DOHH2 (cell line): ENCODE measurements around the gene CARMIL1.

ENCODE experiments used
- H3F3A ChIP-seq: fragments of 200-600 bp; sonication (generic), shearing (Covaris generic); 2 replicates; pipeline ENCODE4 v1.6.0; 2016; ENCODE audit warnings: antibody characterized with exemption, mild to moderate bottlenecking; ENCODE audit not compliant: control insufficient read depth, insufficient read depth
- H3K27ac ChIP-seq: fragments of 200-600 bp; sonication (generic); 2 replicates; pipeline ENCODE4 v1.5.1; 2014; ENCODE audit warnings: low read depth, mild to moderate bottlenecking, low read length, moderate library complexity
- H3K27me3 ChIP-seq: fragments of 200-600 bp; sonication (generic); 2 replicates; pipeline ENCODE4 v1.6.1; 2014; ENCODE audit warnings: mild to moderate bottlenecking, low read length, mixed read lengths; ENCODE audit not compliant: control insufficient read depth
- H3K36me3 ChIP-seq: fragments of 200-600 bp; sonication (generic); 2 replicates; pipeline ENCODE4 v1.6.1; 2014; ENCODE audit warnings: mild to moderate bottlenecking, low read length, moderate library complexity, mixed read lengths; ENCODE audit not compliant: control insufficient read depth
- H3K4me1 ChIP-seq: fragments of 200-600 bp; sonication (generic); 2 replicates; pipeline ENCODE4 v1.6.1; 2014; ENCODE audit warnings: mild to moderate bottlenecking, low read length, mixed read lengths; ENCODE audit not compliant: control insufficient read depth
- H3K4me2 ChIP-seq: fragments of 200-600 bp; sonication (generic); 2 replicates; pipeline ENCODE4 v1.6.0; 2014; ENCODE audit warnings: mild to moderate bottlenecking, low read length, moderate library complexity
- H3K4me3 ChIP-seq: fragments of 200-600 bp; sonication (generic); 2 replicates; pipeline ENCODE4 v1.5.1; 2014; ENCODE audit warnings: mild to moderate bottlenecking, low read length, mixed read lengths
- H3K79me2 ChIP-seq: fragments of 200-600 bp; sonication (generic); 2 replicates; pipeline ENCODE4 v1.6.1; 2014; ENCODE audit warnings: mild to moderate bottlenecking, low read length, mixed read lengths; ENCODE audit not compliant: control insufficient read depth
- H3K9me2 ChIP-seq: fragments of 200-600 bp; sonication (generic); replicated peaks from 2 replicates; pipeline ENCODE4 v1.6.1; 2014; ENCODE audit warnings: mild to moderate bottlenecking, low read length, mixed read lengths; ENCODE audit not compliant: control insufficient read depth
- H3K9me3 ChIP-seq: fragments of 200-600 bp; sonication (generic); 2 replicates; pipeline ENCODE4 v1.6.1; 2014; ENCODE audit warnings: antibody characterized with exemption, low read length, mixed read lengths; ENCODE audit not compliant: control insufficient read depth, insufficient read depth
- H4K20me1 ChIP-seq: fragments of 200-600 bp; sonication (generic); 2 replicates; pipeline ENCODE4 v1.6.0; 2014; ENCODE audit warnings: low read depth, mild to moderate bottlenecking, antibody characterized with exemption, low read length, moderate library complexity; ENCODE audit not compliant: control insufficient read depth, insufficient read depth
- EZH2phosphoT487 ChIP-seq: fragments of 200-600 bp; sonication (generic); IDR thresholded peaks from 2 replicates; pipeline ENCODE4 v1.6.1; 2017; ENCODE audit warnings: borderline replicate concordance, mild to moderate bottlenecking, antibody characterized with exemption, low read length, moderate library complexity, mixed read lengths
- TF ChIP-seq, protein P1 (sequence below): fragments of 200-600 bp; sonication (generic); IDR thresholded peaks from one replicate; pipeline ENCODE4 v1.5.1; 2014; ENCODE audit warnings: antibody characterized with exemption, mild to moderate bottlenecking, low read depth, low read length; ENCODE audit not compliant: poor library complexity, severe bottlenecking

Gene CARMIL1

DNA sequence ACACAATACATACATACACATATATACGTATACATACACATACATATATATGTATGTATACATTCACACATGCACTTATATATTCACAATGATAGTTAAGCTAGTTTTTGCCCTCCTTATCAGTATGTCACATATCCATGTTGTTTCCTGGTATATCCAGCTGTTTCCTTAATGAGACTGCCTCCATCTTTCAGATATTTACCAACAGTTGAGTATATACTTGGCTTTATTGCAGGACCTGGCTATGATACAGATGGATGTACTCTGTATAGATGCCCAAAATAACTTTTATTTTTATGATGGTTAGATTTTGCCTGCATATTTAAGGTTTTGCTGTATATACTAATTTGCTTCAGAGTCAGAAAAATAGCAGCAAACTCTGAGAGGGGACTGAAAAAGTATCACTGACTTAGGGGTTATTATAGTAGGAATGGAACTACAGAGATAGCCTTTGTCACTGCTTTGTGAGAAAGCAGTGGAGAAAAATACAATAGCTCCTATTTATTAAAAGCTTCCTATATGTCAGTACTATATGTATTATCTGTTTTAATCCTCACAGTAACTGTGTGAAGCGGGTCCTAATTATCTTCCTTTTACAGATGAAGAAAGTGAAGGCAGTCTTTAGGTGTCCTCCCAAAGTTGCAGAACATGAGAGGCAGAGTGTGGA lies 35.5 kb downstream of the CARMIL1 start:
- Histone ChIP-seq H3K36me3 (no peaks in the 10 kb centered on the region), H3K4me2 (no peak overlapping the region), H3F3A (no peaks in the 10 kb centered on the region), H4K20me1 (peaks cover 6% of the 10 kb centered on the region; the same call in 1 of the 2 replicates), H3K27me3 (no peaks in the 10 kb centered on the region), H3K79me2 (peaks cover 19% of the 10 kb centered on the region), H3K9me3 (no peaks in the 10 kb centered on the region), H3K4me3 (no peak overlapping the region), H3K9me2 (no peaks in the 10 kb centered on the region), H3K27ac (no peak overlapping the region), H3K4me1 (peaks cover 22% of the 10 kb centered on the region)
- TF ChIP-seq, protein P1, sequence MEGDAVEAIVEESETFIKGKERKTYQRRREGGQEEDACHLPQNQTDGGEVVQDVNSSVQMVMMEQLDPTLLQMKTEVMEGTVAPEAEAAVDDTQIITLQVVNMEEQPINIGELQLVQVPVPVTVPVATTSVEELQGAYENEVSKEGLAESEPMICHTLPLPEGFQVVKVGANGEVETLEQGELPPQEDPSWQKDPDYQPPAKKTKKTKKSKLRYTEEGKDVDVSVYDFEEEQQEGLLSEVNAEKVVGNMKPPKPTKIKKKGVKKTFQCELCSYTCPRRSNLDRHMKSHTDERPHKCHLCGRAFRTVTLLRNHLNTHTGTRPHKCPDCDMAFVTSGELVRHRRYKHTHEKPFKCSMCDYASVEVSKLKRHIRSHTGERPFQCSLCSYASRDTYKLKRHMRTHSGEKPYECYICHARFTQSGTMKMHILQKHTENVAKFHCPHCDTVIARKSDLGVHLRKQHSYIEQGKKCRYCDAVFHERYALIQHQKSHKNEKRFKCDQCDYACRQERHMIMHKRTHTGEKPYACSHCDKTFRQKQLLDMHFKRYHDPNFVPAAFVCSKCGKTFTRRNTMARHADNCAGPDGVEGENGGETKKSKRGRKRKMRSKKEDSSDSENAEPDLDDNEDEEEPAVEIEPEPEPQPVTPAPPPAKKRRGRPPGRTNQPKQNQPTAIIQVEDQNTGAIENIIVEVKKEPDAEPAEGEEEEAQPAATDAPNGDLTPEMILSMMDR, result no peak
- no peak for TF ChIP-seq EZH2phosphoT487

DNA sequence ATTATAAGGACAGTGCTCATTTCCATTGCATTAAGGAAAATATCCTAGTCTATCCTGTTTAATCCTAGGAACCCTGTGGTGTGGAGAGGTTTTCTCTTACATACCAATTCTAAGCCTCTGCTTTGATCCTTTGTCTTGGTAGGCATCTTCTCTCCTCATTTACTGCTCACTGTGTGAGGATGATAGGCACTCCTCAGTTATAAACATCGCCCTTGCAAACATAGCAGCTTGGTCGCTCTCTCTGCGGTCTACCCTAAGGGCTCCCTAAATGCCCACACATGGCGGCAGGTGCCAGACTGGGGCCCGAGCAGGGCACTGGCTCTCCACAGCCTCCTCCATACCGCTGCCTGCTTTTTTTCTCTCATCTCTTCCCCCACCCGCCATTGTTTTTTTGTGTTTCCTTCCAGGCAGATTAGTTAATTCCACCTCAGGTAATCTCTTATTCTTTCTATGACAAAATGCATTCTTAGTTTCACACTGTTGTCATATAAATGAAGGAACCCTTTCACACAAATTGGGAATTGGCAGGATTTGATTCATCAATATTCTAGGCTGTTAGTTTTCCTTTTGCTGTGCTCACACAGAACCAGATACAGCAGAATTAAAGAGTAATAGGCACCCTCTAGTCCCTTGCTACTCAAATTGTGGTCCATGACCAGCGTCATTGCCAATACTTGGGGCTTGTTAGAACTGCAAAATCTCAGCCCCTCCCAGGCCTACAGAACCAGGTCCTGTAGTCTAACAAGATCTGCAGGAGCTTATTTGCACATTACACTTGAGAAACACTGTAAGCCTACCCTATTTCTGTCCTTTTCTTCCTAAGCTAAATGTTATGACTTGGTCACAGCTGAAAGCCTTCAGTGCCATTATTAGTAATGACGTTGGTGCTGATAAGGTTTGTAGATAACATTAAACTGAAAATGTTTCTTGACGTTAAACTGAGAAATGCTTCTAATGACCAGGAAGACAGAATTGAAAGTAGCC lies 36.3 kb downstream of the CARMIL1 start:
- Histone ChIP-seq H3K9me2 (no peaks in the 10 kb centered on the region), H3K36me3 (no peaks in the 10 kb centered on the region), H3K9me3 (no peaks in the 10 kb centered on the region), H3K27ac (no peak overlapping the region), H3K79me2 (peaks cover 16% of the 10 kb centered on the region), H3F3A (no peaks in the 10 kb centered on the region), H3K4me2 (no peak overlapping the region), H3K4me1 (peaks cover 22% of the 10 kb centered on the region), H3K27me3 (no peaks in the 10 kb centered on the region), H3K4me3 (no peak overlapping the region), H4K20me1 (peaks cover 6% of the 10 kb centered on the region; the same call in 1 of the 2 replicates)
- TF ChIP-seq EZH2phosphoT487, result no peak
- TF ChIP-seq, protein P1, result no peak

DNA sequence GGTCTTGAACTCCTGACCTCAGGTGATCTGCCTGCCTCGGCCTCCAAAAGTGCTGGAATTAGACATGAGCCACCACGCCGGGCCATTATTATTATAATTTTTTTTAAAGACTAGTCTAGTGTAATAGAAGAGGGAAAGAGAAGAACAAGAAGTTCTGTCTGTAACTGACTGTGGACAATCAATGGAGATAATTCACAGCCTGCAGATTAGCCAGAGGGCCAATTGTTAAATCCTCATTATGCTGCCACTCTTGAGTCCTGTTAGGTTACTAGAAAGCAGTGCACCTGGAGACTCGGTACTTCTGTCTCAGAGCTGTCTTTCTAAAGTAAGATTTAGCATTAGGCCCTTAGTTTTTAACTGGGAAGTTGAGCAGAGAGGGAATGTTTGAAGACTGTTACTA lies 37.5 kb downstream of the CARMIL1 start:
- Histone ChIP-seq H3K9me2 (no peaks in the 10 kb centered on the region), H3K4me1 (peaks cover 19% of the 10 kb centered on the region), H3F3A (no peaks in the 10 kb centered on the region), H3K36me3 (no peaks in the 10 kb centered on the region), H3K27ac (no peak overlapping the region), H3K27me3 (no peaks in the 10 kb centered on the region), H4K20me1 (peaks cover 6% of the 10 kb centered on the region; the same call in 1 of the 2 replicates), H3K4me2 (no peak overlapping the region), H3K9me3 (no peaks in the 10 kb centered on the region), H3K4me3 (no peak overlapping the region), H3K79me2 (peaks cover 16% of the 10 kb centered on the region)
- TF ChIP-seq EZH2phosphoT487, result no peak
- TF ChIP-seq, protein P1, result no peak
